Lung (tissue), 12 donors: Measurements from ENCODE around the gene UBA52. TPM values are rescaled to one million over a fixed set of nuclear protein-coding genes. Genes with fewer than 3 reads are reported as not detected.
A peak's percentile ranks its signal among the peaks of the same experiment; 100 is the strongest.

Experiments used
- ATAC-seq: fragments of 200-7000 bp; cut with Tn5 transposase; one replicate; pipeline ENCODE4 v1.9.1; 2020; ENCODE audit warnings: moderate number of reproducible peaks; ENCODE audit not compliant: insufficient read depth, low FRiP score
- DNase-seq, 3 donors: peaks; one replicate each; pipeline ENCODE4 v3.0.0-alpha.2; 2013 to 2017
- H3K27ac ChIP-seq, 2 donors: one replicate each; pipeline ENCODE4 v1.5.1; 2013; ENCODE audit warnings: mild to moderate bottlenecking in 2 of 2, moderate library complexity in 2 of 2, control low read depth in 1 of 2, inconsistent platforms in 1 of 2, low read depth in 1 of 2, low read length in 1 of 2
- H3K27me3 ChIP-seq, 3 donors: one replicate each; pipeline ENCODE4 v1.5.1; 2013; ENCODE audit warnings: low read length in 2 of 3; ENCODE audit not compliant: control insufficient read depth in 3 of 3, insufficient read depth in 3 of 3
- H3K36me3 ChIP-seq, 4 donors: one replicate each; pipeline ENCODE4 v1.5.1; 2013; ENCODE audit warnings: low read length in 4 of 4, mild to moderate bottlenecking in 1 of 4, moderate library complexity in 1 of 4; ENCODE audit not compliant: control insufficient read depth in 4 of 4, insufficient read depth in 4 of 4
- H3K4me1 ChIP-seq, 5 donors: one replicate each; pipeline ENCODE4 v1.5.1; 2013; ENCODE audit warnings: low read length in 5 of 5, mild to moderate bottlenecking in 2 of 5, moderate library complexity in 1 of 5; ENCODE audit not compliant: control insufficient read depth in 5 of 5, insufficient read depth in 5 of 5
- H3K4me3 ChIP-seq: one replicate; pipeline ENCODE4 v1.5.1; 2013; ENCODE audit warnings: mild to moderate bottlenecking, control low read depth, moderate library complexity
- H3K9ac ChIP-seq, 2 donors: one replicate each; pipeline ENCODE4 v1.5.1; 2013; ENCODE audit warnings: low read length in 2 of 2, control low read depth in 1 of 2; ENCODE audit not compliant: insufficient read depth in 1 of 2
- H3K9me3 ChIP-seq, 4 donors: one replicate each; pipeline ENCODE4 v1.5.1; 2013; ENCODE audit warnings: low read length in 3 of 4, mild to moderate bottlenecking in 1 of 4, moderate library complexity in 1 of 4; ENCODE audit not compliant: control insufficient read depth in 4 of 4, insufficient read depth in 3 of 4
- WGBS, 2 donors: extraction: QIAGEN DNeasy Blood & Tissue Kit; methylation state at CpG; one replicate each; pipeline ENCODE4 v1.1.7; 2013; 5-methylcytosine and 5-hydroxymethylcytosine counted together
- polyA plus RNA-seq, 2 donors: library from polyadenylated mRNA; stranded (reverse); fragments of 200-250 nt; gene quantifications; one replicate each; pipeline ENCODE4 v1.2.1, GENCODE V29; 2013
- total RNA-seq, 2 donors: library from RNA; depleted of rRNA in 1 of 2; stranded (reverse); fragments of >200 nt in 1 of 2; gene quantifications; one replicate each; pipeline ENCODE4 v1.2.1, GENCODE V29; 2014 to 2021
- TF ChIP-seq, protein P1 (sequence below): IDR thresholded peaks from 2 replicates; pipeline ENCODE4 v1.5.1; 2012; ENCODE audit warnings: mild to moderate bottlenecking; ENCODE audit errors: control extremely low read depth, extremely low read depth
- donor health status: control.
- donor health status: control.
- donor health status: Bipolar disorder and iron deficiency.
- donor health status: healthy.
- donor health status: DM: yes; HTN: yes; CAD: no.

Gene UBA52
- total and polyA plus RNA-seq, 4 donors = 689 to 1,266 (median 1,030) TPM

DNA sequence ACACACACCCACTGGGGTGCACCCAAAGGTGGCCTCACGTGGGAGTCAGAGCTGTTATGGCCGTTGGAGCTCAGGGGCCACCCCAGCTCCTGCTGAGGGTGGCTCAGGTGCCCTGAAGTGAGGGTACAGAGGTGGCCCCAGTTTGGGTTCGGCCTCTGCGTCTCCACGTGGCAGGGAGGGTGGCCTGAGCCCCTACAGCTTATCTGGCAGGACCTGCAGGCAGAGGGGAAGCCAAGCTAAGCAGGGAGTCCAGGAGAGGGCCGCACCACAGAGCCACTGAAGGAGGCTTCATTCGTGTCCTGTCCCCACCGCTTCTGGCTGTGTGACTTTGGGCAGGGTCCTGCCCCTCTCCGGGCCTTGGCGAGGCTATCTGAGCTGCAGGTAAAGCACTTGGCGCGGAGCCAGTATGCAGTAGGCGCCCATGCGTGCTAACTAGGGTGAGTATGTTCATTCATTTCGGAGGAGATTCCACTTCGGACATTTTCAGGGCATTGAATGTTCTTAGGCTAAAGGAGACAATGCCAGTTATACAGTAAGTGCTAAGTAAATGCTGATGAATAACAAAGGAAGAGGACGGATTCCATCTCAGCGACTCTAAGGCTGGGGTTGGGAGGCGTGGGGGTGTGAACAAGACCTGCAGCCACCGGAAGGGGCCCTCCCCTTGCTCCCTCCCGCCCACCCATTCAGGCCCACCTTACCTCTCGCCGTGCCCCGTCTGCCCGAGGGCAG lies 21.9 kb downstream of the UBA52 start:
- DNase-seq (no peak), ATAC-seq (no peak)
- peaks cover 0 to 17% (median 17%) of the 10 kb centered on the region in 3 donors for H3K27me3 ChIP-seq
- H3K9ac ChIP-seq = no peak overlapping the region
- WGBS, 2 donors = 50 to 52% methylated on average over 24 to 25 of the region's 25 CpGs
- TF ChIP-seq, protein P1, sequence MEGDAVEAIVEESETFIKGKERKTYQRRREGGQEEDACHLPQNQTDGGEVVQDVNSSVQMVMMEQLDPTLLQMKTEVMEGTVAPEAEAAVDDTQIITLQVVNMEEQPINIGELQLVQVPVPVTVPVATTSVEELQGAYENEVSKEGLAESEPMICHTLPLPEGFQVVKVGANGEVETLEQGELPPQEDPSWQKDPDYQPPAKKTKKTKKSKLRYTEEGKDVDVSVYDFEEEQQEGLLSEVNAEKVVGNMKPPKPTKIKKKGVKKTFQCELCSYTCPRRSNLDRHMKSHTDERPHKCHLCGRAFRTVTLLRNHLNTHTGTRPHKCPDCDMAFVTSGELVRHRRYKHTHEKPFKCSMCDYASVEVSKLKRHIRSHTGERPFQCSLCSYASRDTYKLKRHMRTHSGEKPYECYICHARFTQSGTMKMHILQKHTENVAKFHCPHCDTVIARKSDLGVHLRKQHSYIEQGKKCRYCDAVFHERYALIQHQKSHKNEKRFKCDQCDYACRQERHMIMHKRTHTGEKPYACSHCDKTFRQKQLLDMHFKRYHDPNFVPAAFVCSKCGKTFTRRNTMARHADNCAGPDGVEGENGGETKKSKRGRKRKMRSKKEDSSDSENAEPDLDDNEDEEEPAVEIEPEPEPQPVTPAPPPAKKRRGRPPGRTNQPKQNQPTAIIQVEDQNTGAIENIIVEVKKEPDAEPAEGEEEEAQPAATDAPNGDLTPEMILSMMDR = no peak
- H3K4me3 ChIP-seq = no peak overlapping the region
- no peak overlapping the region for H3K27ac ChIP-seq
- peaks cover 0 to 1% (median 0%) of the 10 kb centered on the region in 4 donors for H3K9me3 ChIP-seq
- H3K4me1 ChIP-seq = peaks cover 0 to 21% (median 11%) of the 10 kb centered on the region in 5 donors
- H3K36me3 ChIP-seq = peaks cover 0 to 7% (median 5%) of the 10 kb centered on the region in 4 donors

DNA sequence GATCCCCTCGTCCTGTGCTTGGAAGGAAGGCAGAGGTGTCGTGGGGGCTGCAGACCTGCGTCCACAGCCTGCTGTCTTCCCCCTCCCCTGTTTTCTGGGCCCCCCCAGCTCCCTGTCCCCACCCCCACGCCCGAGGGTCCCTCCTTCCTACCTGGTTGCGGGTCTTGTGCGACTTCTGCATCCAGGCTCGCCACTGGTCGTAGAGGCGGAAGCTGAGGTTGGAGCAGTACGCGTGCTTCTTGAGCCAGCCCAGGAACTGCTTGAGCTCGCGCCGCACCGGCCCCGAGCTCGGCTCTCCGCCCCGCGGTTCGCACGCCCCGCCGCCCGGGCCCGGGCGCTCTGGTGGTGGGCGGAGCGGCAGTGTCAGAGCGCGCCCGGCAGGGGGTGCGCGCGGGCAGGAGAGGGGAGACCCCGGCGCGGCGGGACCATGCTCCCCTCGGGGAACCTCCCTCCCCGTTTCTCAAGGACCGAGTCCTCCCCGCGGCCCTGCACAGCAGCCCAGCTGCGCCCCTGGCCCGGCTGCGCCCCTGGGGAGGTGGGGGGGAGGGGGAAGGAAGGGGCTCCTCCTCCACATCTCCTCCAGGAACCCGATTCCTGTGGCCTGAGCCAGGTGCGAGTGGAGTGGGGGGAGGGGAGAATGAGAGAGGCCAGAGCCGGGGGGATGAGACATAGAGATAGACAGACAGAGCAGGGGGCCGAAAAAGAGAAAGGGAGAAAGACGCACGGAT lies 22.6 kb downstream of the UBA52 start:
- peak; percentile 77 for ATAC-seq
- peaks cover 0 to 1% (median 0%) of the 10 kb centered on the region in 4 donors for H3K9me3 ChIP-seq
- 1 to 3% methylated on average over 39 to 54 of the region's 54 CpGs for WGBS, 2 donors
- H3K27me3 ChIP-seq = peaks cover 0 to 20% (median 17%) of the 10 kb centered on the region in 3 donors
- H3K4me1 ChIP-seq = peaks cover 0 to 18% (median 9%) of the 10 kb centered on the region in 5 donors
- H3K36me3 ChIP-seq = peaks cover 0 to 7% (median 5%) of the 10 kb centered on the region in 4 donors
- TF ChIP-seq, protein P1 = peak; percentile 72
- peak; percentile 84 to 88 (median 85) for DNase-seq
- no peak overlapping the region for H3K4me3 ChIP-seq
- no peak overlapping the region for H3K27ac ChIP-seq
- no peak overlapping the region for H3K9ac ChIP-seq

DNA sequence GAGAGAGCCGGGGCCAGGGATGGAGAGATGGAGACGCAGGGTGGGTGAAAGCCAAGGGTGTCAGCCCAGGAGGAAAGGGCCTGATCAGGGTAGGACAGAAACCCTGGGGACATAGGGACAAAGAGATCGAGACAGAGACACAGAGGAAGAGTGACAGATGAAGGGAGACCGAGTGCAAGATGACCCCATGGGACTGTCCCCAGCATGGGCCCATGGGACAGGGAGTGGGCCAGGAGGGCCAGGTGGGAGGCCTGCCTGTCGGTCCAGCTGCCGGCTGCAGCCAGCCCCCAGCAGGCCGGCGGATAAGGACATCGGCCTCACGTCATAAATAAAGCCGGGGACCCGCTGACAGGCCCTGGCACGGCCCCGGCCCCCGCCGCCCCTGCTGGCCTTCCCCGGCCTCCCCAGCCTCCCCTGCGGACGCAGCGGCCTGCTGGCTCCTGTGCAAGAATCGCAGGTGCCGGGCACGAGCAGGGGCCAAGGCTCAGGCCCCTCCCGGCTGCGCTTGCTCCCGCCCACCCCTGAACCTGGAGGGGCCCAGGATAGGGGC lies 23.2 kb downstream of the UBA52 start:
- Histone ChIP-seq H3K4me1 (peaks cover 0 to 12% (median 4%) of the 10 kb centered on the region in 5 donors), H3K9me3 (peaks cover 0 to 1% (median 0%) of the 10 kb centered on the region in 4 donors), H3K4me3 (no peak overlapping the region), H3K9ac (no peak overlapping the region), H3K36me3 (peaks cover 0 to 7% (median 5%) of the 10 kb centered on the region in 4 donors), H3K27me3 (peaks cover 0 to 20% (median 20%) of the 10 kb centered on the region in 3 donors), H3K27ac (no peak overlapping the region)
- TF ChIP-seq, protein P1 = no peak
- DNase-seq = no peak
- WGBS, 2 donors = 24 to 33% methylated on average over 20 to 26 of the region's 26 CpGs
- no peak for ATAC-seq
